DMS79 treated with DMSO at 0.1 percent for 48 hours (cell line): ENCODE results near the gene FREY1.

Experiments used
- DNase-seq: peaks from one replicate; lab custom pipeline; 2025; lab: John Stamatoyannopoulos, UW

The FREY1 gene

GRCh38 chr11:45928535-45929215, 21.6 kb upstream of the FREY1 start:
- no peak for DNase-seq

GRCh38 chr11:45927684-45928413, 20.8 kb upstream of the FREY1 start:
- DNase-seq, result no peak

- no peak for DNase-seq
Observed at GRCh38 chr11:45927332-45927683, 20.2 kb upstream of the FREY1 start.

DNA sequence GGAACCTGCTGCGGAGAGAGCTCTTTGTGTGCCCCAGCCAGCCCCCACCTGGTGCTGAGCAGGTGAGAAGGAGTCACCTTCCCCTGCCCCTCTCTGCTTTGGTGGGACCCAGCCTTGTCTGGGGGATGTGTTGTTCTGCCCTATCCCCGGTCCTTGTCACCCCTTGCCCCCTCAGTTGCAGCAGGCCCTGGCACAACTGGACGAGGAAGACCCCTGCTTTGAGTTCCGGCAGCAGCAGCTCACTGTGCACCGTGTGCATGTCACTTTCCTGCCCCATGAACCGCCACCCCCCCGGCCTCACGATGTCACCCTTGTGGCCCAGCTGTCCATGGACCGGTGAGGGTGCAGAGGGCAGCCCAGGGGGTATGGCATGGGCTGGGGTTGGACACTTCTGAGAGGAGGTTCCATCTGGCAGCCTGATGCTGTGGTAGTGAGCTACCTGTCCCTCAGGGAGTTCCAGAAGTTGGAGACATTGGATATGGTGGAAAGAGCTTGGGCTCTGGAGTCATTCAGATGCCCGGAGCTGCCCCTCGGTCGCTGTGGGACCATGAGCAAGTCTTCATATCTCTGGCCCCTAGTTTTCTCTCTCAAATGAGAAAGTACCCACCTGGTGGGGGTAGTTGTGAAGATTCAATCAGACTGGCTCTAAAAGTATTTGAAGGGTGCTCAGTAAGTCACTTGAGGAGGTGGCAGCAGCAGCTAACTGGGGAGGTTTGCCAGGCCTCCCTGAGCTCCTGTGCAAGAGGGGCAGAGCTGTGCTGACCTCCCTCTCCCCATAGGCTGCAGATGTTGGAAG, 19.7 kb upstream of the FREY1 start:
- no peak for DNase-seq

DNA sequence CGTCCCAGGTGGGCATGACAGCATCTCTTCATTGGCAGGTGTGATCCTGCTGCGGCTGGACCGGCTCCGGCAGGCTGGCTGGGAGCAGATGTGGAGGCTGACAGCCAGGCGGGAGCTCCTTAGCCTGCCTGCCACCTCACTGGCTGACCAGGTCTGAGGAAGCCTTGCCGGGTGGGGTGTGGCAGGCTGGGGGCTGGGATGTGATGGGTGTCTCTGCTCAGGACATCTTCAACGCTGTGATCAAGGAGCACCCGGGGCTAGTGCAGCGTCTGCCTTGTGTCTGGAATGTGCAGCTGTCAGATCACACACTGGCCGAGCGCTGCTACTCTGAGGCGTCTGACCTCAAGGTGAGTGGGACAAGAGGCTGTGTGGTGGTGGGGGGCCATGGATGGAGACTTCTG, 18.9 kb upstream of the FREY1 start:
- DNase-seq, result no peak

GRCh38 chr11:45925550-45925949, 18.5 kb upstream of the FREY1 start:
- DNase-seq, result no peak

GRCh38 chr11:45924927-45925326, 17.9 kb upstream of the FREY1 start:
- DNase-seq, result no peak

DNA sequence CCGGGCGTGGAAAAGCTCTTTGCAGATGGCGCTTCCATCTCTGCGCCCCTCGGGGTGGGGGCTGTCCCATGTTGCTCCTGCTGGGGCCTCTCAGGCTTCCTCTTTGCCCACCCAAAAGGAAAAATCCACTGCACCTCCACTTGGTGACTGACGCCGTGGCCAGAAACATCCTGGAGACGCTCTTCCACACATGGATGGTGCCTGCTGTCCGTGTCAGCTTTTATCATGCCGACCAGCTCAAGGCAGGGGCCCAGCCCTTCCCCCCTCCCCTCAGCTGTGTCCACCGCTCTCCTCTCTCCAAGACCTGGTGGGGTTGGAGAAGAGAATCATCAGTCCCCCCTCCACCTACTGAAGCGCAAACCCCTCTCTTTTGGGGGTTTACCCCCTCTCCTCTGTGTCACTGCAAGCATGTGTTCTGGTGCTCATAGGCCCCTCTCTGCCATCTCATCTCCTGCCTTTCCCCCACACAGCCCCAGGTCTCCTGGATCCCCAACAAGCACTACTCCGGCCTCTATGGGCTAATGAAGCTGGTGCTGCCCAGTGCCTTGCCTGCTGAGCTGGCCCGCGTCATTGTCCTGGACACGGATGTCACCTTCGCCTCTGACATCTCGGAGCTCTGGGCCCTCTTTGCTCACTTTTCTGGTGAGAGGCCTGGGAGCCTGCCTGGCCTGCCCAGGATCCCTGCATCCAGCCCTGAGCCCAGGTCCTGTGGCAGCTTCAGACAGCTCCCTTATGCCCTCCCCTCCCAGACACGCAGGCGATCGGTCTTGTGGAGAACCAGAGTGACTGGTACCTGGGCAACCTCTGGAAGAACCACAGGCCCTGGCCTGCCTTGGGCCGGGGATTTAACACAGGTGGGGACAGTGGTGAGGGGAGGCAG, 17.2 kb upstream of the FREY1 start:
- no peak for DNase-seq

DNA sequence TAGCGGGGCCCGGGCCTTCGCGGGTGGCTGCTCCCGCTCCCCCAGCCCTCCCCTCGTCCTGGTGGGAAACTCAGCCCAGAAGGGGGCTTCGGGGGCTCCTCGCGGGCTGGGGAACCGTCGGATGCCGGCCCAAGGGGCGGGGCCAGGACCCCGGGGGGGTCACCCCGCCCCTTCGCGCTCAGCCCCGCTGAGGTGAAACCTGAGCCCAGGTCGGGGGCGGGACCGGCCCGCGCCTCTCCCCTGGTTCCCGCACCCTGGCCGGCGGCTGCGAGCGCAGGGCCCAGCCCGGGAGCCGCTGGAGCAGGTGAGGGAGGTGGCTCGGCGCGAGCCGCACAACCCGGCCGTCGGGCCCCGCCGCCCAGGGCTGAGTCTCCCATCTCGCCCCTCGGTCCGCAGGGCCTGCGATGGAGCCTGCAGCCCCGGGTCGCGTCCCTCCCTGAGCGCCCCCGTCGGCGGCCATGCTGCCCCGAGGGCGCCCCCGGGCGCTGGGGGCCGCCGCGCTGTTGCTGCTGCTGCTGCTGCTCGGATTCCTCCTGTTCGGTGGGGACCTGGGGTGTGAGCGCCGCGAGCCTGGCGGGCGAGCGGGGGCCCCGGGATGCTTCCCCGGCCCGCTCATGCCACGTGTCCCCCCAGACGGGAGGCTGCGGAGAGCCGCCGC, 15.5 kb upstream of the FREY1 start, which contains the start of gene LARGE2:
TSS of gene LARGE2 (plus strand) at position 232 of the 658 bp plus-strand sequence. CDS start at position 459, 227 bp downstream.
- DNase-seq, result peak; percentile 60

DNA sequence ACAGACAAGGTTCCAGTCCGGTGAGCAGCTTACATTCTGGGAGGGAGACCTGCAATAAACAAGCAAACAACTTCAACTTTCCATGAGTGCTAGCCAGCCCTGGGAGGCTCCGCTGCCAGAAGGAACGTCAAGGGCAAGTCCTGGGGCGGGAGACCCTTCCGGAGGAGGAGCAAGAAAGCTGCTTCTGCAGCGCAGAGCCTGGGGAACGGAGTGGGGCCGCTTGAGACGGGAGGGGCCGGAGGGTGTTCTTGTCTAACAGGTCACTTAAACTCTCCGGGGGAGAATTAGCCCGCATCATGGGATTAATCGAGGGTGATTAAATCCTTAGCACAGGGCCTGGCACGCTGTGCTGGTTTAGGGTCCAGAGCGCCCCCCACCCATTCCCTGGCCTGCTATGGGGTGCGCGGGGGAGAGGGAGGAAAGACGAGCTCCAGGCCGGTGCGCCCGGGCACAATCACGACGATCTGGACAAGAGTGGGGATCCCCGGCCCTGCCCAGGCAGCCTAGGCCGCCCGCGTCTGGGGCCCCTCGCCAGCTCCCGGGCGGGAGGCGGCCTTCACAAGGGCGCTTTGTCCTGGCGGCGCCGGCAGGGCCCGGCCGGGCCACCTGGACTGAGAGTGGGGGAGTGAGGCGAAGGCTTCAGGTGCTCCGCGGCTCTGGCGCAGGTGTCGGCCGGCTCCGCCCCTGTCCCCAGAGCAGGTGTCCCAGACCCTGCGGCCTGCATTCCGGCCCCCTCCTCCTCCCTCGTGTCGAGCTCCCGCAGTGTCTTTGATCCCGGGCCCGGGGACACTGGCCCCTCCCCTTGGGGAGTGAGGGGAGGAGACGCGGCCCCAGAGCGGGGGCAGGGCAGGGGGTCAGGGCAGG, 14.7 kb upstream of the FREY1 start:
- DNase-seq, result peak; percentile 76

- no peak for DNase-seq
Observed at GRCh38 chr11:45920531-45921477, 13.7 kb upstream of the FREY1 start.

DNA sequence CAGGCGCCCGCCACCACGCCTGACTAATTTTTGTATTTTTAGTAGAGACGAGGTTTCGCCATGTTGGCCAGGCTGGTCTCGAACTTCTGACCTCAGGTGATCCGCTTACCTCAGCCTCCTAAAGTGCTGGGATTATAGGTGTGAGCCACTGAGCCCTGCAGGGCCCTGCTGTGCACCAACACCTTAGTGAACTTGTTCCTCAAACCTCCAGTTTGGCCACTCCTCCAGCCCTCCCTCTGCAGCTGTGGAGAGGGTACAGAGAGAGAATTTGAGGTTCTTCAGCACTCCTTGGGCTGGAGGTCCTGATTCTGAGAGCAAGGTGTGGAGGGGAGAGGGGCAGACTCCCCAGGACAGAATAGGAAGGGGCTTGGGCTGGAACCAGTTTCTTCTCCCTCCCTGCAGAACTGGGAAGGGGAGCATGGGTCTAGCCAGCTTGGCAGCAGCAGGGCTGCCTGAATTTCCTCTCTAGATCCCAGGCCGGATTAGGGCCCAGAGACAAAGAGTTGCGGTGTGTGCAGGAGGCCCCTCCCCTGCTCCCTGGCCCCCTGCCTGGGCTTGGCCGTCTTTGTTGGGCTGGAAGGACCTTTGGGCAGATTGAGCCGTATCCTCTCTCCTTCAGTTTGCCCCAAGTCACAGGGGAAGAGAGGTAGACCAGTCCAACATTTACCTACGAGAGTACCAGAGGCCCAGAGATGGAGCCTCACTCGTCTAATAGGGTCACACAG, 12.9 kb upstream of the FREY1 start:
- no peak for DNase-seq

DNA sequence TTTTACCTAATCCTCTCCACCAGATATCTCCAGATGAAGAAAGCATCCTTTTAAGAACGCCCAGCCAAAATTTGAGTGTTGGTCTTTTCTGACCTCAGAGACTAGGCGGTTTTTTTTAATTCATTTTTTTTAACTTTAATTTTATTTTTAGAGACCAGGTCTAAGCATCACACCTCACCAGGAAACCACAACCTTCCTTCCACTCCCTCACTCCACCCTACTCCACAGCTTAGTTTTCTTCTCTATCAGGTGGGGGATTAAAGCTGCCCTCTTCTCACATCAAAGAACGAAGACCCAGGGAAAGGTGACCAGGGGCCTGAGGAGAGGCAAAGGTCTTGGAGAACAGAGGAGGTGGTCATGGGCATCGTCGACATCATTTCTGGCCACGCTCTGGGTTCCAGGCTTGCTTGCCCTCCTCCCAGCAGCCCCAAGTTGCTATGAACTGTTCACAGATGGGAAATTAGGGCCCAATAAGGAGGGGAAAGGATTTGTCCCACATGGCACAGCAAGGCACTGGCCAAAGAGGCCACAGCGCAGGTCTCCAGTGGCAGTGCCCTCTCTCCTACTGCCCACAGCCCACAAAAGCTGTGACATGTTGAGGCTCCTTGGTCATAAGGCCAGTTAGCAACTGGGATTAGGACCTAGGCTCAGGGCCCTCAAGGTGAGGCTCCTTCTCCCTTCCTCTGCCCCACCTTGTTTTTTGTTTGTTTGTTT, 12.0 kb upstream of the FREY1 start:
- DNase-seq, result no peak

- DNase-seq, result peak; percentile 78
Observed at GRCh38 chr11:45918331-45918941, 11.4 kb upstream of the FREY1 start.

GRCh38 chr11:45917623-45918330, 10.7 kb upstream of the FREY1 start, which contains the start of gene PEX16:
Gene PEX16 (minus strand): TSS chr11:45917877. CDS start chr11:45917811, 66 bp downstream.
- DNase-seq, result peak; percentile 98

DNA sequence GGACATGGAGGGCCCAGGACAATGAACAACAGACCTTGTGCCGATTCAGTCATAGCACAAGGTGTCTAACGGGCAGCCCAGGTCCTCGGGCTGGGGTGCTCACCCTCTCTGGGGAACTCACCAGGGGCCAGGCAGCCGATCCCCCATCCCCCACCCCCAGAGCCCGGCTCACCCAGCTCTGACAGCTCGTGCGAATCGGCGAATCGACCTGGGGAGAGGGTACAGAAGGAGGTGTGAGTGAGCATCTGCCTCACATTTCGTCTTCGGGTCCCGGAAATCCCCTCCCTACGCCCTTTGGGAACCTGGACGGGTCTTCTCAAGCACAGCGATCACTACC, 10.2 kb upstream of the FREY1 start:
- DNase-seq, result no peak

- DNase-seq, result no peak
Observed at GRCh38 chr11:45915446-45915845, 8.4 kb upstream of the FREY1 start.
